ENCODE data around the gene SPAG5.
A peak's percentile ranks its signal among the peaks of the same experiment; 100 is the strongest.

Gene SPAG5

DNA sequence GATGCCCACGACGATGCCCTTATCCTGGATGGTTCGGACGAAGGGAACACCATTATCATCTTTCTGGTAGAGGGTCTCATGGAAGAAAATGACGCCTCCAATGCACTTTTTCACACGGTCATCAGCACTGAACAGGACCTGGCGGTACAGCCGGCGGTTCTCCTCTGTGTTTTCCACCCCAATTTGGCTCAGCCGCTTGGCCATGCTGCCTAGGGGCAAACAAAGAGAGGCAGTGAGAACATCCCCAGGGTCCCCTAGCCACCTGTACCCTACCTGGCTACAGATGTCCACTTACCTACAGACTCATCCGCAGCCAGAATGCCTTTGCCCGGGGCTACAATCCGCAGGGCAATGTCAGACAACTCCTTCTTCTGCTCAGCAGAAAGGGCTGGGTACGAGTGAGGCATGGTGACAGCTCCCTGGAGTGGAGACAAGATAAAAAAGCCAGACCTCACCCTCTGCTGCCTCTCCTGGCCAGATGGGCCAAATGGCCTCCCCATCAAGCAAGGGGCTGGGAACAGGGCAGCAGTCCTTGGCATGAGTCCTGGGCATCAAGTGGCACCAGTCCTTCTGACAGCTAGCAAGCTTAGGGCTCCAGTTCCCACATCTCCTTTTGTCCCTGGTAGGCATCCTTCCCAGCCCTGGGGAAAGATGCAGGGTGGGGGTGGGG is 23.6 kb downstream of the SPAG5 start:
- no peak overlapping the region; the same call in 1 of the 2 replicates for H3K27ac ChIP-seq
- TF ChIP-seq, protein P1, sequence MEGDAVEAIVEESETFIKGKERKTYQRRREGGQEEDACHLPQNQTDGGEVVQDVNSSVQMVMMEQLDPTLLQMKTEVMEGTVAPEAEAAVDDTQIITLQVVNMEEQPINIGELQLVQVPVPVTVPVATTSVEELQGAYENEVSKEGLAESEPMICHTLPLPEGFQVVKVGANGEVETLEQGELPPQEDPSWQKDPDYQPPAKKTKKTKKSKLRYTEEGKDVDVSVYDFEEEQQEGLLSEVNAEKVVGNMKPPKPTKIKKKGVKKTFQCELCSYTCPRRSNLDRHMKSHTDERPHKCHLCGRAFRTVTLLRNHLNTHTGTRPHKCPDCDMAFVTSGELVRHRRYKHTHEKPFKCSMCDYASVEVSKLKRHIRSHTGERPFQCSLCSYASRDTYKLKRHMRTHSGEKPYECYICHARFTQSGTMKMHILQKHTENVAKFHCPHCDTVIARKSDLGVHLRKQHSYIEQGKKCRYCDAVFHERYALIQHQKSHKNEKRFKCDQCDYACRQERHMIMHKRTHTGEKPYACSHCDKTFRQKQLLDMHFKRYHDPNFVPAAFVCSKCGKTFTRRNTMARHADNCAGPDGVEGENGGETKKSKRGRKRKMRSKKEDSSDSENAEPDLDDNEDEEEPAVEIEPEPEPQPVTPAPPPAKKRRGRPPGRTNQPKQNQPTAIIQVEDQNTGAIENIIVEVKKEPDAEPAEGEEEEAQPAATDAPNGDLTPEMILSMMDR (conservative IDR thresholded peaks at IDR 0.05) = no peak

DNA sequence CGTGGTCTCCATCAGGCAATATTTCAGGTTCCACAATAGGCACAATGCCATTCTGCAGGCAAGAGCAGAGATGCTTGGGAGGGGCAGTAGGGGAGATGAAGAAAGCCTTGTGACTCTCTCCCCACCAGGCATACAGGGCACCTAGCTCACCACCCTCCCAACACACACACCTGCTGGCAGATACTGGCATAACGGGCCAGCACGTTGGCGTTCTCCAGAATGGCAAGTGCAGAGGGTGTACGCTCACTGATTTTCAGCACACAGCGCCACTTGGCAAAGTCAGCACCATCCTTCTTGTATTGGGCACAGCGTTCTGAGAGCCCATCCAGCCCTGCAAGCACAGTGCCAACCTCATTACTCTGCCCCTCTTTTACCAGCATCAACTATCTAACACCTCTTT is 24.3 kb downstream of the SPAG5 start:
- no peak overlapping the region for H3K27ac ChIP-seq
- TF ChIP-seq, protein P1 (conservative IDR thresholded peaks at IDR 0.05) = peak; percentile 27; the same call in 1 of the 2 replicates

DNA sequence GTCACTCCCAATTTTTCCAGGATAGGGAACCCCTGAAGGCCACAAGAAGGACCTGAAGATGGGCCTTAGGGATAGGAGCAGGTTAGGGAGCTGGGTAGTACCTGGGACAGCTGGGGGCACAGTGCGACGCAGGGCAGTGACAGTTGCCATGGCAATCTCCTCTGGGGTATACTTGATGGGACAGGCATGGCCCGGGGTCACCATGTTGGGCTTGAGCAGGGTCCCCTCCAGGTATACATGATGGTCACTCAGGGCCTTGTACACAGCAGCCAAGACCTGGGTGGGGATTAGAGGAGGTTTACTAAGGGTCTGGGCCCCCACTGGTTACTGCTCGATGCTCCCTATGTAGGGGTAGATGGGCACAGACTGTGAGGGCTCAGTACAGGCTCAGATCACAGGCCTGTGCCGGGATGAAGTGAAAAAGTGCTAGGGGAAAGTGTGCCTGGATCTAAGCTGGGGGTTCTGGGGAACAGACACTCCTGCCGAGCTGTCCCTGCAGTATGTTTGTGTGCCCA is 24.8 kb downstream of the SPAG5 start:
- no peak overlapping the region for H3K27ac ChIP-seq
- TF ChIP-seq, protein P1 (conservative IDR thresholded peaks at IDR 0.05) = no peak

DNA sequence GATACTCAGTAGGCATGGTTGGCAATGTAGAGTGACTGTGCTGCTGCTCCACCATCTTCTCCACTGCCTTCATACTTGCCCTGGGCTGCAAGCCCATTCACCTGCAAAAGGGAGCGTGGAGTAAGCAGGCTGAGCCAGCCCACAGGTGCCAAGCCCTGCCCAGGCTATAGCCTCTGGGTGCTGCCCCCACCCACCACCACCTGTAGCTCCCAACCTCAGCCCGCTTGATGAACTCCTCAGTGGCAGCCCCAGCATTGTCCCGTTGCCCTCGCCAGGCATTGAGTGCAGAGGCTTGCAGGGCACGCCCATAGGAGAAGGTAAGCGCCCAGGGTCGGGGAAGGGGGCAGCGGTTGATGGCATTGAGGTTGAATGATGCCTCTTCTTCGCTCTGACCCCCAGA is 25.3 kb downstream of the SPAG5 start:
- TF ChIP-seq, protein P1 (conservative IDR thresholded peaks at IDR 0.05) = no peak
- no peak overlapping the region for H3K27ac ChIP-seq

DNA sequence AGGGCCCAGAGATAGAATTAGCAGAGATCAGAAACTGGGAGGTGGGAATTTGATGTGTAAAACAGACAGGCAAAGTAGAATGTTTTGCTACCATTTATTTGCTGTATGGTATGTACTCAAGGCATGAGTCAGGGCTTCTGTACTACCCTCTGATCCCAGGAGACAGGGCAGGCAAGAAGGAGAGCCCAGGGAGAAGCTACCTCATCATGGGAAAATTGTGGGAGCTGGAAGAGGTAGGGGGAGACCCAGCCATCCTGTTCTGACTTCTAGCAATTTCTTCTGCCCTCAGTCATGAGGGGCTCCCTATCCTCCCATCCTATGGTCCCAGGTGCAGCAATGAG is 25.8 kb downstream of the SPAG5 start:
- TF ChIP-seq, protein P1 (conservative IDR thresholded peaks at IDR 0.05) = no peak
- no peak overlapping the region for H3K27ac ChIP-seq

DNA sequence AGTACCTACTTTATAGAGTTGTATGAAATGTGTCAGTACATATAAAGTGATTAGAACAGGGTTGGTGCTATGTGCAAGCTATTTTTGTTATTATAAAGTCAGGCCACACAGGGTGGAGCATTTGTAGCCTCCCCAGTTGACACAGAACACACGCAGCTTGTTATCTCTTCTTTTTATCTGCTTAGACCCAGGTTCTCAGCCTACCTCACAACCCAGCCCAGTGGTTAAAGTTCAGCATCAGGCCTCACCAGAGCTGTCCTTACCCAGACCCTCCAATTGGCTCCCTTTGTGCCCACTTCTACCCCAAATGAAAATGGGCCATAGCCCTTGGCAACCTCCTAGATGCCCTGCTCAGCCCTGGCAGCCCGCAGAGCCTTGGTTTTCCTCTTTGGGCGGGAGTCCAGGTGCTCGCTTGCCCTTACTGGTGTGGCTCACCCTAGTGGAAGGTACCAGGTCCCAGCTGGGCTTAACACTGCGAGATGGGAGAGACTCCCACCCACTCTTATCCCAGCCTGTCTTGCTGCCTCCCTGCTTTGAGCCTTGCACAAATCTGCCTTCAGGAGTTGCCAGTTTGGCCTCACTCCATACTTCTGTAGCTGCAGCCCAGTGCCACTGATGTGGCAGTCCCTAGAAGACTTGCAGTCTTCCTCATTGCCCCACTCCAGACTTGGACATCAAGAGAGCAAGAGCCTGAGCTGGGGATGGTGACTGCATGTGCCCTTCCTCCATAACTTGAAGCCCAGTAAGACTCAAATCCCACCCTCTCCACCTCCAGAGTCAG is 26.4 kb downstream of the SPAG5 start:
- TF ChIP-seq, protein P1 (conservative IDR thresholded peaks at IDR 0.05) = no peak
- H3K27ac ChIP-seq = peak overlapping the region; percentile 95

DNA sequence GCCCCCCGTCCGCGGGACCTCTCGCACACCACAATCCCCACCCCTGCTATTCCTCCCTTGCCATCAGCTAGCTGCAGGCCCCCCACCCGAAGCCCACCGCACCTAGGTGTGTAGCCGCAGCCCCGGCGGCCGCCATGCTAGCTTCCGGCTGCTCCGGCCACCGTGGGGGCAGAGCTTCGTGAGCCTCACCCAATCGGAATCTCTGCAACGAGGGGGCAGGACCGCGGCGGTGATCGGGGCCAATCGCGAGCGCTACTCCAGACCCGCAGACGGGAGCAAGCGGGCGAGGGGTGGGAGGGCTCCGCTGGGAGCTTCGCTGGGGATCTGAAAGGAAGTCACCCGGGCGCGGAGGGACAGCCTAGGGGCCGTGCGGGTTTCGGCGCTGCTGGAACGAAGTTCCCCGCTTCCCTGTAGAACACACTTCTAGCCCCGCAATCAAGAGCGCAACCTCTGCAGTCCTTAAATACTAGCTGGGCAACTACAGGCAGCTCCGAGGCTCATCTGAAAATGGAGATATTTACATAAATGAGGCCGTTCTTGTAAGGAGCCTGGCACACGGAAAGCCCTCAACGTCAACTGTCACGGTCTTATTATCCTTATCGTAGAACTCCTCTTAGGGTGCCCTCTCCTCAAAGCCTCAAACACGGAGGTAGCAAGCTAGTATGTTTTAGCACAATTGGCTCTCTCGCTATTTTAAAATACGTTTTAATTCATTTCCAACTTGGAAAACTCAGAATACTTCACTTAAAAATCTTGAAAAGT is 27.3 kb downstream of the SPAG5 start, which contains the start of gene PIGS:
Gene PIGS (minus strand): TSS at position 164 of the 762 bp plus-strand sequence. CDS start 28 bp downstream, at position 136.
- TF ChIP-seq, protein P1 (conservative IDR thresholded peaks at IDR 0.05) = no peak
- peak within 1 kb of the TSS; percentile 95 for H3K27ac ChIP-seq

Data from VCaP (cell line).